Esophagus muscularis mucosa (tissue), 4 donors: ENCODE results near the gene RAP2A. TPM values are rescaled to one million over a fixed set of nuclear protein-coding genes. Genes with fewer than 3 reads are reported as not detected.

Experiments
- DNase-seq: peaks from one replicate; pipeline ENCODE4 v3.0.0-alpha.2; 2017; ENCODE audit errors: extremely low spot score
- H3K27ac ChIP-seq, 4 donors: fragments of 200-600 bp; sonication (generic); replicated peaks in 1 of 4; 1 replicate in 3 of 4; 2 replicates in 1 of 4; pipeline ENCODE4 v1.5.1; 2016 to 2019; ENCODE audit warnings: mild to moderate bottlenecking in 1 of 4
- H3K27me3 ChIP-seq, 4 donors: fragments of 200-600 bp; sonication (generic); one replicate each; pipeline versions ENCODE4 v1.5.1 to v1.6.0; 2016 to 2019
- H3K36me3 ChIP-seq, 4 donors: fragments of 200-600 bp; sonication (generic); one replicate each; pipeline ENCODE4 v1.5.1; 2016 to 2019
- H3K4me1 ChIP-seq, 4 donors: fragments of 200-600 bp; sonication (generic); one replicate each; pipeline ENCODE4 v1.5.1; 2016 to 2019
- H3K4me3 ChIP-seq, 4 donors: fragments of 200-600 bp; sonication (generic); 1 replicate in 2 of 4; 2 replicates in 2 of 4; pipeline ENCODE4 v1.5.1; 2016 to 2019; ENCODE audit warnings: mild to moderate bottlenecking in 4 of 4, moderate library complexity in 1 of 4
- H3K9me3 ChIP-seq, 4 donors: fragments of 200-600 bp; sonication (generic); 1 replicate in 3 of 4; 2 replicates in 1 of 4; pipeline ENCODE4 v1.5.1; 2016 to 2019
- EP300 ChIP-seq: sonication (generic); formaldehyde crosslinking; IDR thresholded peaks from one replicate; pipeline ENCODE4 v1.6.1; 2017; ENCODE audit warnings: antibody characterized with exemption
- POLR2A ChIP-seq: fragments of 450-650 bp; IDR thresholded peaks from one replicate; pipeline ENCODE4 v1.6.1; 2017; ENCODE audit warnings: antibody characterized with exemption, moderate library complexity, mild to moderate bottlenecking, low read depth
- POLR2AphosphoS5 ChIP-seq, 2 donors: sonication (generic); formaldehyde crosslinking; IDR thresholded peaks; one replicate each; pipeline ENCODE4 v1.6.1; 2017; ENCODE audit warnings: antibody characterized with exemption in 2 of 2
- WGBS: methylation state at CpG from one replicate; pipeline ENCODE4 v1.1.5; 2018; 5-methylcytosine and 5-hydroxymethylcytosine counted together
- intact Hi-C: fragments of 100-400 bp; cut with DNase I; formaldehyde crosslinking; loops from one replicate; pipeline ENCODE4 v1.15.1; 2023
- total RNA-seq, 4 donors: library from RNA; depleted of rRNA; stranded (reverse); fragments of >200 nt; gene quantifications; one replicate each; pipeline versions ENCODE4 v1.1.0 to v1.2.1, GENCODE V29; 2016
- TF ChIP-seq, protein P1 (sequence below), 3 experiments: fragments of 200-600 bp in 2 of 3; fragments of 450-650 bp in 1 of 3; sonication (generic) in 2 of 3; IDR thresholded peaks; one replicate each; pipeline ENCODE4 v1.5.1; 2017 to 2019; ENCODE audit warnings: antibody characterized with exemption in 3 of 3, mild to moderate bottlenecking in 2 of 3, moderate library complexity in 1 of 3

Gene RAP2A
- total RNA-seq, 4 donors from 2014 or later = 24.1 to 27.8 (median 26.0) TPM

DNA sequence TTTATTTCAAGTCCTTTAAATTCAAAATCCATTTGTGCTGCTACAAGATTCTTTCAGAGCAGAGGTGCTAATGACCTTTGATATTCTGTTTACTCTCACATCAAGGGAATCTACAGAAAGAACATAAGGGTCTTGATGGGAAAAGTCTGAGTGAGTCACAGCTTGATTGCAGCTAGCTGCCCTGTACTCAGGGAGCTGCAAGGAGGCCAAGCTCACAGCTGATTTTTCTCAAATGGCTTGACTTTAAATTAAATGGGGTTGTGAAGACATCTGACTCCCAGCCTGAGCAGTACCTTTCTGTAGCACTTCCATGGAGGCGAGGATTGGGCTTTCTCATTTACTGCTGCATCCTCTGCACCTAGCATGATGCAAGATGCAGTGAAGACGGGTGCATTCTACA, 62.5 kb downstream of the RAP2A start:
- WGBS = 92% methylated on average over 2 of the region's 2 CpGs
- Histone ChIP-seq H3K4me1 (no peaks in the 10 kb centered on the region), H3K4me3 (no peak overlapping the region), H3K36me3 (no peaks in the 10 kb centered on the region), H3K9me3 (peaks cover 0 to 2% (median under 1%) of the 10 kb centered on the region in 4 donors), H3K27me3 (no peaks in the 10 kb centered on the region), H3K27ac (no peak overlapping the region)
- DNase-seq = no peak
- intact Hi-C loops = no loop called here
- TF ChIP-seq POLR2AphosphoS5 (IDR thresholded peaks at IDR 0.05) (no peak), EP300 (no peak), POLR2A (no peak)
- TF ChIP-seq, protein P1, sequence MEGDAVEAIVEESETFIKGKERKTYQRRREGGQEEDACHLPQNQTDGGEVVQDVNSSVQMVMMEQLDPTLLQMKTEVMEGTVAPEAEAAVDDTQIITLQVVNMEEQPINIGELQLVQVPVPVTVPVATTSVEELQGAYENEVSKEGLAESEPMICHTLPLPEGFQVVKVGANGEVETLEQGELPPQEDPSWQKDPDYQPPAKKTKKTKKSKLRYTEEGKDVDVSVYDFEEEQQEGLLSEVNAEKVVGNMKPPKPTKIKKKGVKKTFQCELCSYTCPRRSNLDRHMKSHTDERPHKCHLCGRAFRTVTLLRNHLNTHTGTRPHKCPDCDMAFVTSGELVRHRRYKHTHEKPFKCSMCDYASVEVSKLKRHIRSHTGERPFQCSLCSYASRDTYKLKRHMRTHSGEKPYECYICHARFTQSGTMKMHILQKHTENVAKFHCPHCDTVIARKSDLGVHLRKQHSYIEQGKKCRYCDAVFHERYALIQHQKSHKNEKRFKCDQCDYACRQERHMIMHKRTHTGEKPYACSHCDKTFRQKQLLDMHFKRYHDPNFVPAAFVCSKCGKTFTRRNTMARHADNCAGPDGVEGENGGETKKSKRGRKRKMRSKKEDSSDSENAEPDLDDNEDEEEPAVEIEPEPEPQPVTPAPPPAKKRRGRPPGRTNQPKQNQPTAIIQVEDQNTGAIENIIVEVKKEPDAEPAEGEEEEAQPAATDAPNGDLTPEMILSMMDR (IDR thresholded peaks at IDR 0.05) = no peak

DNA sequence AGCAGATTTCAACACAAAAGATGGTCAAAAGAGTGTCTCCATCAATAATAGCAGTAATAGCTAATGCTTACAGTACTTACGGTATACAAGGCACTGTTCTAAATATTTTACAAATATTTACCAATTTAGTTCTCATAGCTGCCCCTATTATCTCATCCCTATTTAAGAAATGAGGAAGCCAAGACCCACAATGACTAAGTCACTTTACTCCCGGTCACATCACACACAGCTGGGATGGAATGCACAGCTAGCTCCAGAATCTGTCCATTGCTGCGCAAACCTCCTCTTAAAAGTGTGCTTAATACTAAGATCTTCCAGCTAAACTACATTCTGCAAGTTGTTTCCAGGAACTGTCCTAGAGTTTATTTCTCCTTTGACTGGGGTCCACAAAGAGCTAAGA, 63.4 kb downstream of the RAP2A start:
- DNase-seq = no peak
- Histone ChIP-seq H3K9me3 (no peaks in the 10 kb centered on the region), H3K4me1 (peaks cover 0 to 5% (median 2%) of the 10 kb centered on the region in 4 donors), H3K27ac (no peak overlapping the region), H3K27me3 (no peaks in the 10 kb centered on the region), H3K4me3 (no peak overlapping the region), H3K36me3 (no peaks in the 10 kb centered on the region)
- no peak for TF ChIP-seq POLR2AphosphoS5 (IDR thresholded peaks at IDR 0.05)
- no peak for TF ChIP-seq POLR2A
- TF ChIP-seq, protein P1 (IDR thresholded peaks at IDR 0.05) = no peak
- TF ChIP-seq EP300 = no peak
- WGBS = 73% methylated on average over 3 of the region's 3 CpGs
- intact Hi-C loops = no loop called here

DNA sequence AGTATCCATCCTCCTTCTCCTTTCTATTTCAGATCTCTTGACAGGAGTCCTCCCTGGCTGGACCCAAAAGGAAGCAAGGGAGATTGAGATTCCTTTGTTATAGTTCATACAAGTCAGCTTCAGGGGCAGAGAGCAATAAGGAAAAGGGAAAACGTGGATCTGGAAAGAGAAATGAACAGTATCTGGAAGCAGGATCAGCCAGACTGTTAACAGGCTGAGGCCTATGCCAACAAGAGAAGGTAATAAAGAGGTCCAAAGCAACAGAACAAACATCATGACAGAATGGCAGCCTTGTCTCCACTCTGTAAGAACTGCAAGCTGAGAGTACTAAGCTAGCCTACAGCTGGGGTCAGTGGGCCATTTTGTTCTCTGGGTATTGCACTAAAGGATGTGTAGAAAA, 64.5 kb downstream of the RAP2A start:
- TF ChIP-seq, protein P1 (IDR thresholded peaks at IDR 0.05) = no peak
- no peak for TF ChIP-seq POLR2A
- TF ChIP-seq EP300 = no peak
- no peak for TF ChIP-seq POLR2AphosphoS5 (IDR thresholded peaks at IDR 0.05)
- no peaks in the 10 kb centered on the region for H3K36me3 ChIP-seq
- no peaks in the 10 kb centered on the region for H3K27me3 ChIP-seq
- DNase-seq = no peak
- intact Hi-C loops = no loop called here
- no peak overlapping the region for H3K27ac ChIP-seq
- WGBS = 73% methylated on average over 1 of the region's 1 CpG
- peaks cover 0 to 10% (median 4%) of the 10 kb centered on the region in 4 donors for H3K4me1 ChIP-seq
- H3K9me3 ChIP-seq = no peaks in the 10 kb centered on the region
- no peak overlapping the region for H3K4me3 ChIP-seq

DNA sequence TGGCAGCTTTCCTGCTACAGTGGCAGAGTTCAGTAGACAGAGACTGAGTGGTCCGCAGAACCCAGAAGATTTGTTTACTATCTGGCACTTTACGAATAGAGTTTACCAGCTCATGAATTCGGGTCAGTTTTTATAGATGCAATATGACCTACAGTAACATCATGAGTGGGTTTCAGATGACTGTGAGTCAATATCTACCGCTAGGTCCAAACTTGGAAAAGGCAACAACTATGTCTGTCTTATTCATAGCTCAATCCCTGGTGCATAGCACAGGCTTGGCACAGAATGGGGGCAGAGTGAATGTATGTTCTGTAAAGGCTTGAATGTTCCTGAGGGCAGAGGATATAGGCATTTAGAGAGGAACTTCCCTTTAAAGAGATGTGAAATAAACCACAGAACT, 65.2 kb downstream of the RAP2A start:
- Histone ChIP-seq H3K4me1 (peaks cover 0 to 10% (median 4%) of the 10 kb centered on the region in 4 donors), H3K27ac (no peak overlapping the region), H3K36me3 (no peaks in the 10 kb centered on the region), H3K9me3 (no peaks in the 10 kb centered on the region), H3K27me3 (no peaks in the 10 kb centered on the region), H3K4me3 (no peak overlapping the region)
- TF ChIP-seq, protein P1 (IDR thresholded peaks at IDR 0.05) = no peak
- TF ChIP-seq POLR2AphosphoS5 (IDR thresholded peaks at IDR 0.05) (no peak), POLR2A (no peak), EP300 (no peak)
- intact Hi-C loops = no loop called here
- DNase-seq = no peak
- 86% methylated on average over 4 of the region's 4 CpGs for WGBS

DNA sequence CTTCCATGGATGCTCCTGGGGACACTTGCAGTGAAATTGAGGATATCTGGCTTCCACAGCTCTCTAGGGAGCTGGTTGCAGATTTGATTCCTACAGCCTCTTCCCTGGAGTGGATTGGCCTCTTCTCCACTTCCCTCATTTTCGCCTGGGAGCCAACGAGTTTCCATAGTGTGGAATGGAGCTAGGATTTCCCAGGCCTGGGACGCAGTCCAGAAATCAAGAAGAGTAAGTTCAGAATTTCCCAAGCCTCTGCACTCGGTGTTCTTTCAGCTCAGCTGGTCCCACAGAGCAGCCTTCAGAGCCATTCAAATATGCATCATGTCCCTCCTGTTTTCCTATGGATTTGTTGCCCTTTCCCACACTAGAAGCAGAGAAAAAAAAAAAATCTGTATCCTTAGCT, 68.2 kb downstream of the RAP2A start:
- H3K9me3 ChIP-seq = no peaks in the 10 kb centered on the region
- no peak overlapping the region for H3K27ac ChIP-seq
- TF ChIP-seq, protein P1 (IDR thresholded peaks at IDR 0.05) = no peak
- TF ChIP-seq POLR2AphosphoS5 (IDR thresholded peaks at IDR 0.05) (no peak), POLR2A (no peak), EP300 (no peak)
- no peaks in the 10 kb centered on the region for H3K27me3 ChIP-seq
- DNase-seq = no peak
- no peak overlapping the region for H3K4me3 ChIP-seq
- no peaks in the 10 kb centered on the region for H3K36me3 ChIP-seq
- intact Hi-C loops = no loop called here
- H3K4me1 ChIP-seq = peaks cover 0 to 10% (median 4%) of the 10 kb centered on the region in 4 donors
- 16% methylated on average over 4 of the region's 4 CpGs for WGBS
